Suprapubic skin (tissue), 4 donors: ENCODE data around the gene BRWD1. TPM values are rescaled to one million over a fixed set of nuclear protein-coding genes. Genes with fewer than 3 reads are reported as not detected.

Experiments used
- DNase-seq, 2 donors: peaks; one replicate each; pipeline ENCODE4 v3.0.0-alpha.2; 2019; ENCODE audit warnings: low spot score in 2 of 2
- H3K27ac ChIP-seq: fragments of 200-600 bp; sonication (generic); one replicate; pipeline ENCODE4 v1.5.1; 2019
- H3K27me3 ChIP-seq: fragments of 200-600 bp; sonication (generic); one replicate; pipeline ENCODE4 v1.5.1; 2019
- H3K36me3 ChIP-seq: fragments of 200-600 bp; sonication (generic); one replicate; pipeline ENCODE4 v1.5.1; 2019
- H3K4me1 ChIP-seq: fragments of 200-600 bp; sonication (generic); one replicate; pipeline ENCODE4 v1.5.1; 2019
- H3K4me3 ChIP-seq: fragments of 200-600 bp; sonication (generic); one replicate; pipeline ENCODE4 v1.5.1; 2019; ENCODE audit warnings: mild to moderate bottlenecking
- H3K9me3 ChIP-seq: fragments of 200-600 bp; sonication (generic); one replicate; pipeline ENCODE4 v1.5.1; 2019
- EP300 ChIP-seq: sonication (generic); formaldehyde crosslinking; IDR thresholded peaks from one replicate; pipeline ENCODE4 v1.6.1; 2017; ENCODE audit warnings: antibody characterized with exemption
- POLR2A ChIP-seq, 2 donors: fragments of 450-650 bp; IDR thresholded peaks; one replicate each; pipeline ENCODE4 v1.6.1; 2017; ENCODE audit warnings: antibody characterized with exemption in 2 of 2, mild to moderate bottlenecking in 2 of 2, moderate library complexity in 2 of 2
- POLR2AphosphoS5 ChIP-seq, 3 donors: sonication (generic); formaldehyde crosslinking; IDR thresholded peaks; one replicate each; pipeline ENCODE4 v1.6.1; 2017; ENCODE audit warnings: antibody characterized with exemption in 3 of 3
- WGBS: methylation state at CpG from one replicate; pipeline ENCODE4 v1.1.5; 2018; 5-methylcytosine and 5-hydroxymethylcytosine counted together
- total RNA-seq, 4 donors: library from RNA; depleted of rRNA; stranded (reverse); fragments of >200 nt; gene quantifications; one replicate each; pipeline ENCODE4 v1.1.0, GENCODE V29; 2016
- TF ChIP-seq, protein P1 (sequence below), 2 donors: fragments of 200-600 bp in 1 of 2; fragments of 450-650 bp in 1 of 2; sonication (generic) in 1 of 2; IDR thresholded peaks; one replicate each; pipeline ENCODE4 v1.5.1; 2016 to 2019; ENCODE audit warnings: antibody characterized with exemption in 2 of 2, mild to moderate bottlenecking in 1 of 2, moderate library complexity in 1 of 2

BRWD1 gene
- total RNA-seq, 4 donors from 2014 or later, result 45.7 to 143 (median 63.1) TPM

DNA sequence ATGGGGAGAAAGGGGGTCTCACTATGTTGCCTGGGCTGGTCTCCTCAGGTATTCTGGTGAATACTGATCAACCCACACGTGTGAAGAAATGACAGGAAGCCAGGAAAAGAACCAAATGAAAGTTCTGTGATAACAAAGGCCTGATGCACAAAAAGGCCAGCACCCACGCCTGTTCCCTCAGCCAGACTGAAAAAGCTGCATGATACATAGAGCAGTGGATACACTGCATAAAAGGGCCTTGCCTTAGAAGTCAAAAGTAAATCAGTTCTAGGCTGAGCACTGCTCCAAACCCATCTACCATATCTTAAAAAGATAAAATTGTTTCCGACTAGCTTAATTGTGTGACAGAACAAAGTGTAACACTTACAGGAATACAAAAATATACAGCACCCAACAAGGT lies 93.3 kb downstream of the BRWD1 start:
- Histone ChIP-seq H3K4me1 (no peaks in the 10 kb centered on the region), H3K27ac (no peak overlapping the region), H3K27me3 (no peaks in the 10 kb centered on the region), H3K9me3 (no peaks in the 10 kb centered on the region), H3K4me3 (no peak overlapping the region), H3K36me3 (peaks cover 60% of the 10 kb centered on the region)
- TF ChIP-seq POLR2AphosphoS5 (IDR thresholded peaks at IDR 0.05), result no peak
- TF ChIP-seq, protein P1, sequence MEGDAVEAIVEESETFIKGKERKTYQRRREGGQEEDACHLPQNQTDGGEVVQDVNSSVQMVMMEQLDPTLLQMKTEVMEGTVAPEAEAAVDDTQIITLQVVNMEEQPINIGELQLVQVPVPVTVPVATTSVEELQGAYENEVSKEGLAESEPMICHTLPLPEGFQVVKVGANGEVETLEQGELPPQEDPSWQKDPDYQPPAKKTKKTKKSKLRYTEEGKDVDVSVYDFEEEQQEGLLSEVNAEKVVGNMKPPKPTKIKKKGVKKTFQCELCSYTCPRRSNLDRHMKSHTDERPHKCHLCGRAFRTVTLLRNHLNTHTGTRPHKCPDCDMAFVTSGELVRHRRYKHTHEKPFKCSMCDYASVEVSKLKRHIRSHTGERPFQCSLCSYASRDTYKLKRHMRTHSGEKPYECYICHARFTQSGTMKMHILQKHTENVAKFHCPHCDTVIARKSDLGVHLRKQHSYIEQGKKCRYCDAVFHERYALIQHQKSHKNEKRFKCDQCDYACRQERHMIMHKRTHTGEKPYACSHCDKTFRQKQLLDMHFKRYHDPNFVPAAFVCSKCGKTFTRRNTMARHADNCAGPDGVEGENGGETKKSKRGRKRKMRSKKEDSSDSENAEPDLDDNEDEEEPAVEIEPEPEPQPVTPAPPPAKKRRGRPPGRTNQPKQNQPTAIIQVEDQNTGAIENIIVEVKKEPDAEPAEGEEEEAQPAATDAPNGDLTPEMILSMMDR (IDR thresholded peaks at IDR 0.05), result no peak
- no peak for DNase-seq
- 88% methylated on average over 3 of the region's 3 CpGs for WGBS

DNA sequence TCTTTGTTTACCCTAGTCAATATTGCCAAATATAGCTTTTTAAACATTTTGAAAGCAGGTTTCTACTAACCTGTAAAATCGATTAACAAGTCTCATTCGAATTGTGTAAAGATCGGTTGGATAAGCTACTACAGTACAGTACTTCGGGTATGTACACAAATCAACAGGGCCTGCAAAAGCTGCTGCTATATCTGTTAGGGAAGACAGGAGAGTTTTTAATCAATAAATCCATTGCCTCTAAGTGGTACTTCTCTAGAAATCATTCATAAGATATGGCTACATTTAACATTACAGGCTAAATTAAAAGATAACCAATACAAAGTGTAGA lies 95.4 kb downstream of the BRWD1 start:
- no peak for DNase-seq
- Histone ChIP-seq H3K4me1 (no peaks in the 10 kb centered on the region), H3K4me3 (no peak overlapping the region), H3K36me3 (peaks cover 60% of the 10 kb centered on the region), H3K27me3 (no peaks in the 10 kb centered on the region), H3K27ac (no peak overlapping the region), H3K9me3 (no peaks in the 10 kb centered on the region)
- no peak for TF ChIP-seq POLR2AphosphoS5 (IDR thresholded peaks at IDR 0.05)
- TF ChIP-seq, protein P1 (IDR thresholded peaks at IDR 0.05), result no peak
- TF ChIP-seq EP300, result no peak
- no peak for TF ChIP-seq POLR2A (IDR thresholded peaks at IDR 0.05)
- WGBS, result 98% methylated on average over 4 of the region's 4 CpGs

DNA sequence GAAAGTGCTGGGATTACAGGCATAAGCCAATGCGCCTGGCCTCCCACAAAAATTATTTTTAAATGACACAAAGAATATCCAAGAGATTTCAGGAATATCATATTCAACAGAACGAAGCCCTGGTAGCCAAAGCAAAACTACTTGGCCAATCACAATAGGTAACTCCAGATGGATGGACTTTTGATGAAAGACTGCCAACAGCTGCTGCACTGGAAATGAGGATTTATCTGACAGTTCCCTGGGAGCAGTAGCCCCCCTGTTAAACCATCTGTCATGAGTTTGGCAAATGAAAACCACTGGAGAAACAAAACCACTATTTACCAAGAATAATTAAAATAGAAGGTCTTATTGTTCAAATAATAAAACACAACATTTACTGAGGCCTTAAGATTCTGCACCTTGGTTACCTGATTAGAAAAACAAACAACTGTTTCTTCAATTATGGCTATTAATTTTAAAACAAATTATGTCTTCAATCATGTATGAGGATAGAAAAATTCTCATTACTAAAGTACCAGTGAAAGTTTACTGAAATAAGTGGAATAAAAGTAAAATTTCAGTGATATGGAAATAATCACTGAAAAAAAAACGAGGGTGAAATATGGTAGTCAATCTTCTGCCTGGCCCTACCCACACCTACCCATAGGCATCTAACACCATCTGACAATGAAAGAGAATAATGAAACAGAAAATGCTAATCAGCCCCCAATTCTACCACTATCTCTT lies 95.9 kb downstream of the BRWD1 start:
- H3K4me3 ChIP-seq, result no peak overlapping the region
- no peak for DNase-seq
- peaks cover 60% of the 10 kb centered on the region for H3K36me3 ChIP-seq
- no peak overlapping the region for H3K27ac ChIP-seq
- H3K27me3 ChIP-seq, result no peaks in the 10 kb centered on the region
- WGBS, result 87% methylated on average over 3 of the region's 3 CpGs
- H3K4me1 ChIP-seq, result no peaks in the 10 kb centered on the region
- H3K9me3 ChIP-seq, result no peaks in the 10 kb centered on the region
- no peak for TF ChIP-seq EP300
- TF ChIP-seq, protein P1 (IDR thresholded peaks at IDR 0.05), result no peak
- no peak for TF ChIP-seq POLR2A (IDR thresholded peaks at IDR 0.05)
- TF ChIP-seq POLR2AphosphoS5 (IDR thresholded peaks at IDR 0.05), result no peak

DNA sequence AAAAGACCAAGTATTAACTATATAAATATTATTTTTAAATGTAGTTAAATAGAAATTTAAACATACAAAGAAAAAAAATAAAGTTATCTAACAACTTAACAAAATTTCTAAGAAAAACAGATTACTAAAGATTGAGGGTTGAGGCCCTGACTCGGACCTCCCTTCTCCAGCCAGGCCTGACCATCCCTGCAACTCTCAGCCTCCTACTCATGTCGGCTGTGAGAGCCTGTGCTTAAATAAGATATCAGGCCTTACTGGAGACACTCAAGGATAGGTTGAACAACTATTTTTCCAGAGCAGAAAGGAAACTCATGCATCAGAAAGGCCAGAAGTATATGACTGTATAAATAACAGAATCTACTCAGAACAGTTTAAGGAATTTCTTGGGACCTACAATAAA lies 97.1 kb downstream of the BRWD1 start:
- H3K27me3 ChIP-seq, result no peaks in the 10 kb centered on the region
- WGBS, result 88% methylated on average over 2 of the region's 2 CpGs
- H3K36me3 ChIP-seq, result peaks cover 65% of the 10 kb centered on the region
- H3K4me3 ChIP-seq, result no peak overlapping the region
- DNase-seq, result no peak
- H3K4me1 ChIP-seq, result no peaks in the 10 kb centered on the region
- H3K27ac ChIP-seq, result no peak overlapping the region
- H3K9me3 ChIP-seq, result no peaks in the 10 kb centered on the region
- TF ChIP-seq, protein P1 (IDR thresholded peaks at IDR 0.05), result no peak
- TF ChIP-seq POLR2AphosphoS5 (IDR thresholded peaks at IDR 0.05) (no peak), POLR2A (IDR thresholded peaks at IDR 0.05) (no peak)

DNA sequence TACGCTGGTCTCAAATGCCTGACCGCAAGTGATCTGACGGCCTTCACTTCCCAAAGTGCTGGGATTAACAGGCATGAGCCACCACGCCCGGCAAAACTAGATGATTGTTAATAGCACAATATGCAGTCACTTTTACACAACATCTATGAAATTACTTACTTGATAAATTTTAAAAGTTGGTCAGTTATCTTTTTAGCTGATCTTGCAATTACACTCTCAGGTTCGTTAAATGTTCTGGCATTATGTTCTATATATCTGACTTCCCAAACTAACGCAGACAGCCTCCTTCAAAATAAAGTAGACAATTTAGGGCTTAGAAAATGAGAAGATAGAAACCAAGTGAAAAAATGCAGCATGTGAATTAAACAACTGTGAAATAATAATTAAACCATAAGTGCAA lies 98.4 kb downstream of the BRWD1 start:
- no peak for TF ChIP-seq EP300
- no peak for TF ChIP-seq POLR2AphosphoS5 (IDR thresholded peaks at IDR 0.05)
- no peak for TF ChIP-seq POLR2A (IDR thresholded peaks at IDR 0.05)
- TF ChIP-seq, protein P1 (IDR thresholded peaks at IDR 0.05), result no peak
- Histone ChIP-seq H3K36me3 (peaks cover 62% of the 10 kb centered on the region), H3K27me3 (no peaks in the 10 kb centered on the region), H3K27ac (no peak overlapping the region), H3K4me3 (no peak overlapping the region), H3K4me1 (no peaks in the 10 kb centered on the region), H3K9me3 (no peaks in the 10 kb centered on the region)
- 95% methylated on average over 7 of the region's 7 CpGs for WGBS
- no peak for DNase-seq
